Central memory CD4-positive, alpha-beta T cell (primary cell): ENCODE data around the gene TMEM240.
"Not testable (repeated sequence)": the region's sequence is repeated elsewhere in the genome, so short reads cannot be mapped to it uniquely, and the experiment has no call there.

Experiments
- DNase-seq: peaks from one replicate; pipeline ENCODE4 v3.0.0; 2022

TMEM240 gene

DNA sequence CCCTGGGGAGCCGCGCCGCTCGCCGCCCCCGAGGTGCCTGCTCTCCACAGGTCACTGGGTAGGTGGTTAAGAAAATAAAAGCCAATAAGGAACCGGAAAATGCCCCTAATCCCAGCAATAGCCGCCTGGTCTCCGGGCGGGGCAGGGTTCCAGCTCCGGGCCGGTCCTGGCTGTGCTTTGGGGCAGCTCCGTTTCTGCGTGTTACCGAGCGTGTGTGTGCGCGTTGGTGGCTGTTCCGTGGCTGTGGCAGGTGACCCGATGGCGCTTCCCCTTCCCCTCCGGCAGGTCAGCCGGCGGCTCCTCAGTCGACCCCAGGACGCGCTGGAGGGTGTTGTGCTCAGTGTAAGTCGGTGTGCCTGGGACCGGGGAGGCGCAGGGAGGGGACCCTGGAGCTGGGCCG, 17.2 kb downstream of the TMEM240 start:
- not testable (repeated sequence) for DNase-seq

GRCh38 chr1:1522536-1522935, 17.9 kb downstream of the TMEM240 start:
- not testable (repeated sequence) for DNase-seq

- no peak for DNase-seq
These were observed 19.1 kb downstream of the TMEM240 start for GRCh38 chr1:1521331-1521730.

- not testable (repeated sequence) for DNase-seq
These were observed 20.5 kb downstream of the TMEM240 start for GRCh38 chr1:1519805-1520505.

DNA sequence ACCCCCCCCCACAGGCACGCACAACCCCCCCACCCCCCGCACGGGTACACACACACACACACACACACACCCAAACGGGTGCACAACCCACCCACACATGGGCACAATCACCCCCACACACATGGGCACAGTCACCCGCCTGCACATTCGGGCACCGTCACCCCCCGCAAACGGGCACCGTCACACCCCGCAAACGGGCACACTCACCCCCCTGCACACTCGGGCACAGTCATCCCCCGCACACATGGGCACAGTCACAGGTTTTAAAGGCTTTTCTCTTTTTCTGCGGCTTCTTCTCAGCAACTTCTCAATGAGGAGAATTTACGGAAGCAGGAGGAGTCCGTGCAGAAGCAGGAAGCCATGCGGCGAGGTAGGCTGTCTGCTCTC, 21.8 kb downstream of the TMEM240 start:
- not testable (repeated sequence) for DNase-seq

GRCh38 chr1:1517973-1518620, 22.3 kb downstream of the TMEM240 start:
- no peak for DNase-seq

- DNase-seq = not testable (repeated sequence)
These were observed 23.5 kb downstream of the TMEM240 start for GRCh38 chr1:1516923-1517322.

GRCh38 chr1:1514376-1514775, 26.0 kb downstream of the TMEM240 start:
- not testable (repeated sequence) for DNase-seq

GRCh38 chr1:1513675-1514074, 26.7 kb downstream of the TMEM240 start:
- DNase-seq = not testable (repeated sequence)

DNA sequence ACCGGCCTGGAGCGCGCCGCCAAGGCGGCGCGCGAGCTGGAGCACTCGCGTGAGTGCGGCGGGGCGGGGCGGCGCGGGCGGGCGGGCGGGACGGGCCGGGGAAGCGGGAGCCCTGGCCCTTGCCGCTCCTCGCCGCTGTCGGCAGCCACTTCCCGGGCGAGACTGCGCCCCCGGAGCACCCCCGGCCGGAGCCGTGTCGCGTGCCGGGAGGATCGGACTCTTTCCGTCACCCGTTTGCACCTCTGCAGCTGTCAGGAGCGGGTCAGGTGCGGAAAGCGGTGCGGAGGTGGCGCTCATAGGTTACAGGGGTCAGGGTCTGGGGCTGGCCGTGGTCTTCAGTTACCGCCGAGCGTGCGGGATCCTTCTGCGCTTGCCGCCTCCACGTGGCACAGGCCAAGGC, 28.0 kb downstream of the TMEM240 start:
- DNase-seq = peak; percentile 19

GRCh38 chr1:1511533-1512285, 28.7 kb downstream of the TMEM240 start, which contains the start of gene ATAD3A:
ATAD3A (plus strand) TSS chr1:1512162; CDS start chr1:1512269, 107 bp downstream.
- DNase-seq = peak; percentile 94

DNA sequence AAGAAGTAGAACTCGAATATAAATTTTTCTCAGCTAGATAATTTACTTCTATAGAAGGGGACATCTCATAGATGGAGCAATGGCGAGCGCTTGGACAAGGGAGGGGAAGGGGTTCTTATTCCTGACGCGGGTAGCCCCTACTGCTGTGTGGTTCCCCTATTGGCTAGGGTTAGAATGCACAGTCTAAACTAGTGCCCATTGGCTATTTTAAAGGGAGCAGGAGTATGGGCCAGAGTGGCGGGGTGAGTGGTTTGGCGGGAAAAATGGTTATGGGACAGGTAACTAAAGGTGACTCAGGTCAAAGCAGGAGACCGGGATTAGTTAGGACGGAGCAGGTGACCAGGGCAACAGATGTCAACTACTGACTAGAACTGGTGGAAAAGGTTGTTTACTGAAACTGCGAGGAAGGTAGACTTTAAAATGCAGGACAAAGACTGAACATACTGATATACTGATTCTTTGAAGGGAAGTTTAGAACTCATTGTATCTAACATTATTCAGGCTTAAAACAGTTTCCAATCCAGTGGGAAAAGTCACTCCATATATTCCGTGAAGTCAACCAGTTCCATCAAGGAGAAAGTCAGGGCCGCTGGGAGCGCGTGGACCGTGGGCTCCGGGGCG, 29.4 kb downstream of the TMEM240 start:
- DNase-seq = no peak

DNA sequence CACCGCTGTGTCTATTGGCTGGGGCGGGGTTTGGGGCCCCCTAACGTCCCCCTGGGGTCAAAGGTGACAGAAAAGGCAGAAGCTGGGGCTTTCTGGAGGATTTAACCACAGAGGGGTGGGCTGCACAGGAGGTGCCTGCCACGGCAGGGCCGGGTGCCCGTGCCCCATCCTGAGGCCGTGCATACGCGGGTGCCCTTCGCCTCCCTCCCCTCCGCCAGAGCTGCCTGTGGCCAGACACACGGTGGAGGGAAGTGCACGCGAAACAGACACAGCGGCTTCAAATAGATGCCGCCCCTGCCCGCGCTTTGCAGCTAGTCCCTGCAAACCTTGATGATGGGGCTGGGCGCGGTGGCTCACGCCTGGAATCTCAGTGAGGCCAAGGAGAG, 31.0 kb downstream of the TMEM240 start:
- DNase-seq = not testable (repeated sequence)

GRCh38 chr1:1508775-1509464, 31.5 kb downstream of the TMEM240 start:
- not testable (repeated sequence) for DNase-seq

DNA sequence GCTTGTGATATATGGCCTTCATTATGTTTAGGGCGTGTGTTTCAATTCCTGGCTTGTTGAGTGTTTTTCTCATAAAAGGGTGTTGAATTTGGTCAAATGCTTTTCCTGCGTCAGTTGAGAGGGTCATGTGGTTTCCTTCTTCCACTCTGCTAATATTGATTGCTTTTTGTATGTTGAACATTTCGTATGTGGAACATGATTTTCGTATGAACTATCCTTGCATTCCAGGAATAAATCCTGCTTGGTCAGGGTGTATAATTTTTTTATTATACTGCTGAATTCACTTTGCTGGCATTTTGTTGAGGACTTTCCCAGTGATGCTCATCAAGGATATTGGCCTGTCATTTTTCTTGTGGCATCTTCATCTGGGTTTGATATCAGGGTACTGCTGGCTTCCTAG, 33.1 kb downstream of the TMEM240 start:
- DNase-seq = no peak

DNA sequence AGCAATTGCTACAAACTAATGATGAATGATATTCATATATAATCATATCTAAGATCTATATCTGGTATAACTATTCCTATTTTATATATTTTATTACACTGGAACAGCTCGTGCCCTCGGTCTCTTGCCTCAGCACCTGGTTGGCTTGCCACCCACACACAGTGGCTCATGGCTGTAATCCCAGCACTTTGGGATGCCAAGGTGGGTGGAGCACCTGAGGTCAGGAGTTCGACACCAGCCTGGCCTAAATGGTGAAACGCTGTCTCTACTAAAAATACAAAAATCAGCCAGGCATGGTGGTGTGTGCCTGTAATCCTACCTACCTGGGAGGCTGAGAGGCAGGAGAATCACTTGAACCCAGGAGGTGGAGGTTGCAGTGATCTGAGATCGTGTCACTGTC, 34.6 kb downstream of the TMEM240 start:
- not testable (repeated sequence) for DNase-seq

- not testable (repeated sequence) for DNase-seq
These were observed 35.0 kb downstream of the TMEM240 start for GRCh38 chr1:1505366-1505798.

- DNase-seq = peak; percentile 67
These were observed 35.6 kb downstream of the TMEM240 start for GRCh38 chr1:1504777-1505365.

DNA sequence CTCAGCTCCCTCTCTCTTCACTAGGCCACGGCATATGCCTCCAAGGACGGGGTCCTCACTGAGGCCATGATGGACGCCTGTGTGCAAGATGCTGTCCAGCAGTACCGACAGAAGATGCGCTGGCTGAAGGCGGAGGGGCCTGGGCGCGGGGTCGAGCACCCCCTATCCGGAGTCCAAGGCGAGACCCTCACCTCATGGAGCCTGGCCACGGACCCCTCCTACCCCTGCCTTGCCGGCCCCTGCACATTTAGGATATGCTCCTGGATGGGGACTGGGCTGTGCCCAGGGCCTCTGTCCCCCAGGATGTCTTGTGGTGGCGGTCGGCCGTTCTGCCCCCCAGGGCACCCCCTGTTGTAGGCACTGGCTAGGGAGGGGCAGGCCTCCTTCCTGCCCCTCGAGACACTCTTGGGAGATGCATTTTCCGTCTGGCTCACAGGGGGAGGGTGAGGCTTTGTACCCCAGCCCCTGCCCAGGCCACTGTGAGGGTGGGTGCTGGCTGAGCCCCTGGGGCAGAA, 44.9 kb downstream of the TMEM240 start:
- DNase-seq = not testable (repeated sequence)

- DNase-seq = not testable (repeated sequence)
These were observed 46.1 kb downstream of the TMEM240 start for GRCh38 chr1:1494311-1494710.

GRCh38 chr1:1491601-1492000, 48.8 kb downstream of the TMEM240 start:
- DNase-seq = no peak
